GM18870 (cell line): ENCODE results near the gene TMCO2.
"Not testable (repeated sequence)": the region's sequence is repeated elsewhere in the genome, so short reads cannot be mapped to it uniquely, and the experiment has no call there.

Experiments used
- ATAC-seq: cut with Tn5 transposase; IDR thresholded peaks from one replicate; pipeline ENCODE4 v1.9.1; 2021; ENCODE audit warnings: moderate library complexity; ENCODE audit not compliant: unreplicated experiment

The TMCO2 gene

DNA sequence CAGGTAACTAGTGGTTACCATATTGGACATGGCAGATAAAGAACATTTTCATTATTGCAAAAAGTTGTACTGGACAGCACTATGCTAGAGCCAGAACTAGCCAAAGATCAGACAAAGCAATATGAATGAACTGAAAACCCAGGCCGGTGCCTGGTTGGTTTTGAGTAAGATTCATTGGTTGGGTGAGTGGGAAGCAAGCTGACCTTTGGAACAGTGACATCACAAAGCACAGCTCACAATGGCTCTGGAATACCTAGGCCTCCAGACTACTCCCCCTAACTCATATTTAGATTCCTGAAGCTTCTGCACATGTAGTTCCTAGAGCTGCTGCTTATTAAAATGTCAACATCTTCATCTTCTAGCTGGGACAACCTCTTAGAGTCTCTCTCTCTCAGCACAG, at the start of gene TMCO2:
TSS of gene TMCO2 (plus strand) at position 283 of the 400 bp plus-strand sequence. CDS start at position 340, 57 bp downstream.
- no peak for ATAC-seq

DNA sequence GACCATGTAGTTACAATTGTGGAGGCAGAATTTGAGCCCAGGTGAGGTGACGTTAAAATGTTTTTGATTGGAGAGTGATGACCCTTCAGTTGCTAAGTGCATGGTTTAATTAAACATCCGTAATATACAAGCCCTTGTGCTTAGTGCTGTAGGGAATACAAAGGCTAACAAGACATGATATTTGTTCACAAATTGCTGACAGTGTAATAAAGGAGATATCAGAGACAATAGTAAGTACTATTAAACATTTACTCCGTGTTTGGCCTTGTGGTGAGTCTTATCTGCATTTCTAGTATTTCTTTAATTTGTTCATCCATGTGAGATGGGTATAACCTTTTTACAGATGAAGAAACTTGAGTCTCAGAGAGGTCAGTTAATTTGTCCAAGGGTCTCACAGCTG, 48.6 kb upstream of the TMCO2 start:
- no peak for ATAC-seq

DNA sequence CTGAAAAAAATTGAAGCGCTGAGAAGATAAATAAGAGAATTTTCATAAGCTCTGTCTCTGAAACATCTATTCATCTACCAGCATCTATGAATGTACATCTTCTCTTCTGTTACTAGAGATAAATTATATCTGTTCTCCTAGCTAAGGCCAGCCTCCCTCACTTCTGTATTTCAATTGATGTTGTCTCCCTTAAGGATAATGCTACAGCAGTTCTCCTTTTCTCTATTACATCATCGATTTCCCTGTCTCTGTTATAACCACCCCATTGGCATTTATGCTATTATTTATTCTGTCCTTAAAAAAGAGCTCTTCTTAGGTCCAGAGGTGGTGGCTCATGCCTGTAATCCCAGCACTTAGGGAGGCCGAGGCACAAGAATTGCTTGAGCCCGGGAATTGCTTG, 42.9 kb upstream of the TMCO2 start:
- no peak for ATAC-seq

- ATAC-seq = no peak
Observed at GRCh38 chr1:40210511-40211204, 37.1 kb upstream of the TMCO2 start.

GRCh38 chr1:40218333-40218732, 29.4 kb upstream of the TMCO2 start:
- ATAC-seq = no peak

- not testable (repeated sequence) for ATAC-seq
Observed at GRCh38 chr1:40221471-40221905, 26.2 kb upstream of the TMCO2 start.

DNA sequence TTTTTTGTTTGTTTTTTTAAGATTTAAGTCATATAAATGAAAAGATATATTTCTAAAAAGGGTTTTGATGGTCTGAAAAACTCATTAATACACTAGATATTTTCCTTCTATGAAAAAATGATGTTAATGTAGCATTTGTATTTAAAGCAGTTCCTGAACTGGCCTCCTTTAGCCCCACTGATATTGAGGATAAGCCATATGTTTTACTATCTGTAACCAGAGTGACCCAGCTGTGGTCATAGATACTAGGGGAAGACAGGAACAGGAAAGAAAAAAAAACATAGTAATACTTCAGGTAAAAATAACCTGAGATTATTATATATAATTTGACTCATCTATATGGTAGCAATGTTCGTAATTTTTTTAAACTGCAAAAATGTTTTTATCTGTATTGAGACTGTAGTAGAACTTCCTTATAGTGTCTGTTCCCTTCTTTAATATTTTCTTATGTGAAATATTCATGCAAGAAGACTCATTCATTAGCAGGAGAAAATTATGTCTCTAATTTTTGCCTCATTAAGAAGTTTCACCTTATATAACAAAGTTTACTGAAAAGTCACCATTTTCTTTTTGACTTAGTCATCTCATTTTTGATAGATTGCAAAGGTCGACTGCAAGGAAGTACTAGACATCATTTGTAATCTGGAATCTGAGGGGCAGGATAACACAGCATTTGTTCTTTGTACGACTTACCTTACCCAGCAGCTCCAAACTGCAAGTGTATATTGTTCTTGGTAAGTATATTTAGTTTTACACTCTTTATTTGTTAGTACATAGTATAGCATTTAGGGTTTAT, 25.6 kb upstream of the TMCO2 start:
- no peak for ATAC-seq

- ATAC-seq = no peak
Observed at GRCh38 chr1:40224040-40224439, 23.7 kb upstream of the TMCO2 start.

GRCh38 chr1:40226192-40226591, 21.5 kb upstream of the TMCO2 start:
- no peak for ATAC-seq

DNA sequence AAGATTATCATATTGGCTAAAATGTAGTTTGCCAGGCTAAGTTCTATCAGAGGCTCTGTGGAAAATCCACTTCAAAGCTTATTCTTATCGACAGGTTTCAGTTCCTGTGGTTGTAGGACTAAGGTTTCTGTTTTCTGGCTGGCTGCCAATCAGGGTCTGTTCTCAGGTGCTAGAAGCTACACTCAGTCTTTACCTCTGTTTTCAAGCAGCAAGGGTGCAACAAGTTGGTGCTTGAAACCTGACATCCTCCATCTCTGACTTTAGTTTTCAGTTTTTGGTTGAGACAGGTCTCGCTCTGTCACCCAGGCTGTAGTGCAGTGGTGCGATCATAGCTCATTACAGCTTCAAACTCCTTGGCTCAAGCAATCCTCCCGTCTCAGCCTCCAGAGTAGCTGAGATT, 15.3 kb upstream of the TMCO2 start:
- peak; percentile 94 for ATAC-seq

GRCh38 chr1:40239626-40240025, 8.1 kb upstream of the TMCO2 start:
- no peak for ATAC-seq

DNA sequence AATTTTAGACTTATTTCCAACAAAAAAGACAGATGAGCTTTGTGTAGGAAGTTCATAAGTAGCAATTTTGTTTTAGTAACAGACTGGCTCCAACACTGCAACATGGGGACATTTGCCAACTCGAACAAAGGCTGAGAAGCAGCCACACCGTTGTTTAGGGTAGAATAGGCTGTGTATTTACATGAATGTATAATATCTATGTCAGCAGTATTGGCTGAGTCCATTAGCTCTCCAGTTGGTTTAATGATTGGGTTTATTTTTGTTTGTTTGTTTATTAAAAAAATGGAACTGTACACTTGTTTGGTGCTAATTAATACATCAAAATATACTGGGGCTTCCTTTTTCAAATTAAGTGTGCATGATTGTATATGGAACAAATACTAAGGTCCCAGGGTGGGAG, 7.3 kb upstream of the TMCO2 start:
- no peak for ATAC-seq

GRCh38 chr1:40241362-40241761, 6.4 kb upstream of the TMCO2 start:
- ATAC-seq = no peak

GRCh38 chr1:40243351-40243750, 4.4 kb upstream of the TMCO2 start:
- ATAC-seq = no peak

DNA sequence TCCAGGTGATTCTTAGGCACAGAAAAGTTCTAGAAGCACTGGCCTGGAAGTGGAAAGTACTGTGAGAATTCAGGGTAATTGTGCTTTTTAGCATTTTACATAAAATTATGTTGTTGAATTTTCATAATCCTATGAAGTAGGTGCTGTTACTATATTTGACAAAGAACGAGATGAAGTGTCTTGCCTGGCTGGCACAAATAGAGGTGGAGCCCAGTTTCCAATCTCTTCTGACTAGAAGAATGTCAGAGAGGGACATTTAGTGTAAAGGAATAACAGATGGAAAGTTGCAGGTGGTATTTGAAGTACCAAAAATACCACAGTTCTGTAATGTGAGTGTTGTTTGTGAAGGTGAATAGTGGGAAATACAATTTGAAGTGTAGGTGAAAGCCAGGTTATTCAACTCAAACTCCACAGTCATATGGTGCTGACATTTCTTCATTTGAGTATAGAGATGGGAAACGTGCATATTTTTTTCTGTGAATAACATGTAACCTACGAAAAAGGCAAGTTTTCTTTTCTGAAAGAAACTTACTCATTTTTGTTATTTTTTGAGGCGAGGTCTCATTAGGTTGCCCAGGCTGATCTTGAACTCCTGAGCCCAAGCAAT, 3.5 kb upstream of the TMCO2 start:
- ATAC-seq = no peak

- ATAC-seq = no peak
Observed at GRCh38 chr1:40245686-40246085, 2.1 kb upstream of the TMCO2 start.

DNA sequence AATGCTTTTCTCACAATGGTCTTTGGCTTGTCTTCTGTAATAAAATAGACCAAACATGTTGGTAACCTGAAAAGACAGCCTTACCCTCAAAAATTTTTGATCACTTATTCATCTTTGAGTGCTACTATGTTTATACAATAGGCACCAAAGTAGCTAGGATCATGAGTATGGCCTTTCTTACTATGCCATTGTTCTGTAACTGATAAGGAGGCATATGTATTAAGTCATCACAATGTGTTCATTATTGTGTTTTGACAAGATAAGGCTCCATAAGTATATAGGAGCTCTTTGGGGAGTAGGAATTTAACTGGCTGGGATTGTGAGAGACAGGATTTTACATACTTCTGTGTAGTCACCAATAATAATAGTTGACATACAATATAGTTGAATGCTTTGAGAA, 675 bp downstream of the TMCO2 start:
- ATAC-seq = no peak

- no peak for ATAC-seq
Observed at GRCh38 chr1:40251456-40251855, 3.7 kb downstream of the TMCO2 start.

- ATAC-seq = no peak
Observed at GRCh38 chr1:40252601-40253000, 4.9 kb downstream of the TMCO2 start.

GRCh38 chr1:40255231-40255630, 7.5 kb downstream of the TMCO2 start:
- ATAC-seq = no peak

GRCh38 chr1:40256401-40257084, 8.8 kb downstream of the TMCO2 start:
- ATAC-seq = no peak
